Karpas-422 (cell line): ENCODE measurements around the gene MLLT1. TPM values are rescaled to one million over a fixed set of nuclear protein-coding genes. Genes with fewer than 3 reads are reported as not detected.

Source experiments
- DNase-seq: peaks from one replicate; pipeline ENCODE4 v3.0.0-alpha.2; 2015
- H2AFZ ChIP-seq: fragments of 200-600 bp; sonication (generic); 2 replicates; pipeline ENCODE4 v1.6.1; 2014; ENCODE audit warnings: antibody characterized with exemption, low read length, mixed read lengths
- H3K27ac ChIP-seq: fragments of 200-600 bp; sonication (generic); 2 replicates; pipeline ENCODE4 v1.5.1; 2014; ENCODE audit warnings: mild to moderate bottlenecking, low read length, moderate library complexity
- H3K27me3 ChIP-seq: fragments of 200-600 bp; sonication (generic); 2 replicates; pipeline ENCODE4 v1.6.1; 2014; ENCODE audit warnings: low read length, mixed read lengths
- H3K36me3 ChIP-seq: fragments of 200-600 bp; sonication (generic); 2 replicates; pipeline ENCODE4 v1.6.1; 2014; ENCODE audit warnings: low read length, mixed read lengths; ENCODE audit not compliant: insufficient read depth
- H3K4me1 ChIP-seq: fragments of 200-600 bp; sonication (generic); 2 replicates; pipeline ENCODE4 v1.6.1; 2014; ENCODE audit warnings: mild to moderate bottlenecking, low read length, mixed read lengths
- H3K4me2 ChIP-seq: fragments of 200-600 bp; sonication (generic); 2 replicates; pipeline ENCODE4 v1.6.1; 2014; ENCODE audit warnings: low read length, low read depth, mild to moderate bottlenecking; ENCODE audit not compliant: poor library complexity, severe bottlenecking
- H3K4me3 ChIP-seq: fragments of 200-600 bp; sonication (generic); 2 replicates; pipeline ENCODE4 v1.5.1; 2014; ENCODE audit warnings: mild to moderate bottlenecking, antibody characterized with exemption, low read length, mixed read lengths
- H3K79me2 ChIP-seq: fragments of 200-600 bp; sonication (generic); 2 replicates; pipeline ENCODE4 v1.6.1; 2014; ENCODE audit warnings: mild to moderate bottlenecking, low read length, mixed read lengths
- H3K9ac ChIP-seq: fragments of 200-600 bp; sonication (generic); 2 replicates; pipeline ENCODE4 v1.6.0; 2014; ENCODE audit warnings: low read length
- H3K9me2 ChIP-seq: fragments of 200-600 bp; sonication (generic), shearing (Covaris generic); replicated peaks from 2 replicates; pipeline ENCODE4 v1.6.0; 2014; ENCODE audit warnings: mild to moderate bottlenecking, low read length, moderate library complexity; ENCODE audit not compliant: insufficient read depth
- H3K9me3 ChIP-seq: fragments of 300-700, 200-600 bp; sonication (generic); 2 replicates; pipeline ENCODE4 v1.6.1; 2014; ENCODE audit warnings: low read length, mixed read lengths
- H4K20me1 ChIP-seq: fragments of 200-600 bp; sonication (generic); 2 replicates; pipeline ENCODE4 v1.6.1; 2014; ENCODE audit warnings: mild to moderate bottlenecking, antibody characterized with exemption, low read length, low read depth; ENCODE audit not compliant: insufficient read depth
- total RNA-seq: library from RNA; depleted of rRNA; stranded (reverse); fragments of >200 nt; shearing (Covaris generic); gene quantifications from 2 replicates; pipeline ENCODE4 v1.2.3, GENCODE V29; 2014; ENCODE audit warnings: low replicate concordance

Gene MLLT1
- total RNA-seq, 1 experiment from 2014 or later = 19.5 TPM

- no peak for DNase-seq
- no peaks in the 10 kb centered on the region for H3K9me3 ChIP-seq
- H4K20me1 ChIP-seq = peaks cover 20% of the 10 kb centered on the region; the same call in 1 of the 2 replicates
- H3K4me2 ChIP-seq = no peak overlapping the region
- H3K4me3 ChIP-seq = no peak overlapping the region
- H3K9me2 ChIP-seq = no peaks in the 10 kb centered on the region
- no peak overlapping the region for H3K27ac ChIP-seq
- H3K36me3 ChIP-seq = no peaks in the 10 kb centered on the region
- no peaks in the 10 kb centered on the region for H3K79me2 ChIP-seq
- no peak overlapping the region for H3K9ac ChIP-seq
- no peak overlapping the region for H2AFZ ChIP-seq
- H3K4me1 ChIP-seq = no peaks in the 10 kb centered on the region
- no peaks in the 10 kb centered on the region for H3K27me3 ChIP-seq
Observed at GRCh38 chr19:6221220-6221877, 58.4 kb downstream of the MLLT1 start.

- Histone ChIP-seq H3K27me3 (no peaks in the 10 kb centered on the region), H4K20me1 (peaks cover 20% of the 10 kb centered on the region; the same call in 1 of the 2 replicates), H3K36me3 (no peaks in the 10 kb centered on the region), H3K9me2 (no peaks in the 10 kb centered on the region), H3K4me3 (no peak overlapping the region), H3K4me1 (no peaks in the 10 kb centered on the region), H3K9ac (no peak overlapping the region), H3K27ac (no peak overlapping the region), H3K79me2 (no peaks in the 10 kb centered on the region), H3K9me3 (no peaks in the 10 kb centered on the region), H3K4me2 (no peak overlapping the region), H2AFZ (no peak overlapping the region)
- no peak for DNase-seq
Observed at GRCh38 chr19:6220385-6221191, 59.2 kb downstream of the MLLT1 start.

GRCh38 chr19:6219586-6220290 lies 60.0 kb downstream of the MLLT1 start:
- Histone ChIP-seq H2AFZ (no peak overlapping the region), H3K9ac (no peak overlapping the region), H3K9me3 (no peaks in the 10 kb centered on the region), H3K4me2 (no peak overlapping the region), H3K4me1 (no peaks in the 10 kb centered on the region), H4K20me1 (peaks cover 20% of the 10 kb centered on the region; the same call in 1 of the 2 replicates), H3K4me3 (no peak overlapping the region), H3K79me2 (no peaks in the 10 kb centered on the region), H3K27ac (no peak overlapping the region), H3K9me2 (no peaks in the 10 kb centered on the region), H3K27me3 (no peaks in the 10 kb centered on the region), H3K36me3 (no peaks in the 10 kb centered on the region)
- no peak for DNase-seq

- no peak overlapping the region for H2AFZ ChIP-seq
- H3K4me3 ChIP-seq = no peak overlapping the region
- H4K20me1 ChIP-seq = peaks cover 20% of the 10 kb centered on the region; the same call in 1 of the 2 replicates
- no peak for DNase-seq
- H3K36me3 ChIP-seq = no peaks in the 10 kb centered on the region
- no peaks in the 10 kb centered on the region for H3K9me3 ChIP-seq
- H3K9ac ChIP-seq = no peak overlapping the region
- no peak overlapping the region for H3K27ac ChIP-seq
- no peaks in the 10 kb centered on the region for H3K9me2 ChIP-seq
- H3K4me1 ChIP-seq = no peaks in the 10 kb centered on the region
- no peaks in the 10 kb centered on the region for H3K79me2 ChIP-seq
- H3K27me3 ChIP-seq = no peaks in the 10 kb centered on the region
- H3K4me2 ChIP-seq = no peak overlapping the region
Observed at GRCh38 chr19:6219147-6219525, 60.6 kb downstream of the MLLT1 start.

GRCh38 chr19:6218491-6219146 lies 61.2 kb downstream of the MLLT1 start:
- Histone ChIP-seq H3K27ac (no peak overlapping the region), H3K4me2 (no peak overlapping the region), H2AFZ (no peak overlapping the region), H3K9me3 (no peaks in the 10 kb centered on the region), H3K9me2 (no peaks in the 10 kb centered on the region), H3K36me3 (no peaks in the 10 kb centered on the region), H3K9ac (no peak overlapping the region), H3K4me3 (no peak overlapping the region), H4K20me1 (peaks cover 17% of the 10 kb centered on the region; the same call in 1 of the 2 replicates), H3K27me3 (no peaks in the 10 kb centered on the region), H3K79me2 (no peaks in the 10 kb centered on the region), H3K4me1 (no peaks in the 10 kb centered on the region)
- DNase-seq = peak; percentile 95

- Histone ChIP-seq H3K9ac (no peak overlapping the region), H2AFZ (no peak overlapping the region), H3K9me2 (no peaks in the 10 kb centered on the region), H3K4me1 (no peaks in the 10 kb centered on the region), H3K4me2 (no peak overlapping the region), H3K9me3 (no peaks in the 10 kb centered on the region), H3K27me3 (no peaks in the 10 kb centered on the region), H4K20me1 (peaks cover 15% of the 10 kb centered on the region; the same call in 1 of the 2 replicates), H3K27ac (no peak overlapping the region), H3K36me3 (no peaks in the 10 kb centered on the region), H3K79me2 (no peaks in the 10 kb centered on the region), H3K4me3 (no peak overlapping the region)
- no peak for DNase-seq
Observed at GRCh38 chr19:6217752-6218334, 61.9 kb downstream of the MLLT1 start.

GRCh38 chr19:6216996-6217751 lies 62.6 kb downstream of the MLLT1 start:
- H3K9me2 ChIP-seq = no peaks in the 10 kb centered on the region
- H2AFZ ChIP-seq = no peak overlapping the region
- H3K4me3 ChIP-seq = no peak overlapping the region
- DNase-seq = no peak
- H3K4me2 ChIP-seq = no peak overlapping the region
- H3K79me2 ChIP-seq = no peaks in the 10 kb centered on the region
- H3K9me3 ChIP-seq = no peaks in the 10 kb centered on the region
- H3K4me1 ChIP-seq = no peaks in the 10 kb centered on the region
- no peaks in the 10 kb centered on the region for H3K36me3 ChIP-seq
- peaks cover 15% of the 10 kb centered on the region; the same call in 1 of the 2 replicates for H4K20me1 ChIP-seq
- H3K9ac ChIP-seq = no peak overlapping the region
- H3K27me3 ChIP-seq = no peaks in the 10 kb centered on the region
- no peak overlapping the region for H3K27ac ChIP-seq
